Measurements from ENCODE around the gene MAP2. TPM values are rescaled to one million over a fixed set of nuclear protein-coding genes. Genes with fewer than 3 reads are reported as not detected.

The MAP2 gene
- total RNA-seq, 1 experiment from 2014 or later: 0.05 TPM

DNA sequence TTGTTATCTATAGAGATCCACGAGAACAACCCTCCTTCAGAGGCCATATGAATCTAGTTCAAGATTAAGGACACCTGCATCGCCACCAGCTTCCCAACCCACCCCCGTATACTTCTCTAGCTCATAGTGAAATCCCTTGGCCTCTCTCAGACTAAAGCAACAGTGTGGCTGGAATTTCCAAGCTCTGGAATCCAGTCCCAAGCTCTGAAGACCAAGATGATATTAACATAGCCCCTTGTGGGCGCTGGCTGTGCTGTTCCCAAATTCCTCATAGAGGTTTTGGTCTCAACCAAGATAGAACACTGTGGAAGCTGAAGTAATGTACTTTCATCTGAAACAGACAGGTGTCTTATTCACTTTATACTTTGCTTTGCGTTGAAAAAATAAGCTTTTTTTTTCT, 139.6 kb downstream of the MAP2 start:
- H3K4me1 ChIP-seq: no peaks in the 10 kb centered on the region
- no peak for DNase-seq
- no TSS peak for BruUV-seq (replicated peaks)
- intact Hi-C loops (cut with micrococcal nuclease; ENCODE audit: unreplicated experiment): no loop called here
- Mint-ChIP-seq H3K27ac (ENCODE audit: unreplicated experiment) (no peak overlapping the region), H3K4me1 (ENCODE audit: low read depth, unreplicated experiment) (no peaks in the 10 kb centered on the region), H3K9me3 (ENCODE audit: unreplicated experiment) (no peaks in the 10 kb centered on the region), H3K27me3 (ENCODE audit: insufficient read depth, unreplicated experiment) (no peaks in the 10 kb centered on the region), H3K36me3 (ENCODE audit: insufficient read depth, unreplicated experiment) (no peaks in the 10 kb centered on the region), H3K4me3 (ENCODE audit: unreplicated experiment) (no peak overlapping the region)
- H3K27me3 ChIP-seq (replicated peaks; ENCODE audit: control insufficient read depth, insufficient read depth, low read length): no peaks in the 10 kb centered on the region
- TF ChIP-seq, protein P1, sequence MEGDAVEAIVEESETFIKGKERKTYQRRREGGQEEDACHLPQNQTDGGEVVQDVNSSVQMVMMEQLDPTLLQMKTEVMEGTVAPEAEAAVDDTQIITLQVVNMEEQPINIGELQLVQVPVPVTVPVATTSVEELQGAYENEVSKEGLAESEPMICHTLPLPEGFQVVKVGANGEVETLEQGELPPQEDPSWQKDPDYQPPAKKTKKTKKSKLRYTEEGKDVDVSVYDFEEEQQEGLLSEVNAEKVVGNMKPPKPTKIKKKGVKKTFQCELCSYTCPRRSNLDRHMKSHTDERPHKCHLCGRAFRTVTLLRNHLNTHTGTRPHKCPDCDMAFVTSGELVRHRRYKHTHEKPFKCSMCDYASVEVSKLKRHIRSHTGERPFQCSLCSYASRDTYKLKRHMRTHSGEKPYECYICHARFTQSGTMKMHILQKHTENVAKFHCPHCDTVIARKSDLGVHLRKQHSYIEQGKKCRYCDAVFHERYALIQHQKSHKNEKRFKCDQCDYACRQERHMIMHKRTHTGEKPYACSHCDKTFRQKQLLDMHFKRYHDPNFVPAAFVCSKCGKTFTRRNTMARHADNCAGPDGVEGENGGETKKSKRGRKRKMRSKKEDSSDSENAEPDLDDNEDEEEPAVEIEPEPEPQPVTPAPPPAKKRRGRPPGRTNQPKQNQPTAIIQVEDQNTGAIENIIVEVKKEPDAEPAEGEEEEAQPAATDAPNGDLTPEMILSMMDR (IDR thresholded peaks at IDR 0.05; ENCODE audit: insufficient read depth in 1 of 2, low read depth in 1 of 2, low read length in 1 of 2, severe bottlenecking in 1 of 2, unreplicated experiment in 1 of 2): no peak
- no peaks in the 10 kb centered on the region for H3K36me3 ChIP-seq (ENCODE audit: control insufficient read depth, insufficient read depth, low read length)
- no peaks in the 10 kb centered on the region for H3K9me3 ChIP-seq
- H3K4me3 ChIP-seq (ENCODE audit: low read depth, low read length): no peak overlapping the region
- CTCF ChIA-PET: interaction anchor here (0.6 kb wide), 1 partner anchor 12 kb away, joined by 5 read pairs; no protein-coding TSS in a partner anchor
- POLR2A ChIA-PET: no interaction called here

DNA sequence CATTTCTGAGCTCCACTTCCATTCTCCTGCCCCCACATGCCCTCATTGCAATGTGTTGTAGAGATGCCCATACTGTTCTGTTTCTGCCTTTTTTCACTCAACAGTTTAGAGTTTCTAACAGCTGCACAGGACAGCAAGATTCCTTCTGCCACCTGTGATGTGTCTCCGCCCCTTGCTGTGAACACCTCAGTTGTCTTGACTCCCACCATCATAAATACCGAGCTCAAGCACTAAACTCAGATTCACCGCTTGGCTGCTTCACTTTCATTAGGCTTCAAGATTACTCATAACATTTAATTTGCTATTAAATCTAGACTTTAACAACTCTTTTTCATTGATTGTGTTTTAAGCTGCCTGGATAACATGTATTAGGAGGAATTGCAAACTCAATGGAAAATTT, 141.0 kb downstream of the MAP2 start:
- Mint-ChIP-seq H3K9me3 (ENCODE audit: unreplicated experiment) (no peaks in the 10 kb centered on the region), H3K36me3 (ENCODE audit: insufficient read depth, unreplicated experiment) (no peaks in the 10 kb centered on the region), H3K4me1 (ENCODE audit: low read depth, unreplicated experiment) (no peaks in the 10 kb centered on the region), H3K27ac (ENCODE audit: unreplicated experiment) (no peak overlapping the region), H3K27me3 (ENCODE audit: insufficient read depth, unreplicated experiment) (no peaks in the 10 kb centered on the region), H3K4me3 (ENCODE audit: unreplicated experiment) (no peak overlapping the region)
- POLR2A ChIA-PET: no interaction called here
- CTCF ChIA-PET: no interaction called here
- Histone ChIP-seq H3K4me3 (ENCODE audit: low read depth, low read length) (no peak overlapping the region), H3K36me3 (ENCODE audit: control insufficient read depth, insufficient read depth, low read length) (no peaks in the 10 kb centered on the region), H3K9me3 (no peaks in the 10 kb centered on the region), H3K27me3 (replicated peaks; ENCODE audit: control insufficient read depth, insufficient read depth, low read length) (no peaks in the 10 kb centered on the region), H3K4me1 (no peaks in the 10 kb centered on the region)
- intact Hi-C loops (cut with micrococcal nuclease; ENCODE audit: unreplicated experiment): no loop called here
- TF ChIP-seq, protein P1 (IDR thresholded peaks at IDR 0.05; ENCODE audit: insufficient read depth in 1 of 2, low read depth in 1 of 2, low read length in 1 of 2, severe bottlenecking in 1 of 2, unreplicated experiment in 1 of 2): no peak
- BruUV-seq (replicated peaks): no TSS peak
- no peak for DNase-seq

DNA sequence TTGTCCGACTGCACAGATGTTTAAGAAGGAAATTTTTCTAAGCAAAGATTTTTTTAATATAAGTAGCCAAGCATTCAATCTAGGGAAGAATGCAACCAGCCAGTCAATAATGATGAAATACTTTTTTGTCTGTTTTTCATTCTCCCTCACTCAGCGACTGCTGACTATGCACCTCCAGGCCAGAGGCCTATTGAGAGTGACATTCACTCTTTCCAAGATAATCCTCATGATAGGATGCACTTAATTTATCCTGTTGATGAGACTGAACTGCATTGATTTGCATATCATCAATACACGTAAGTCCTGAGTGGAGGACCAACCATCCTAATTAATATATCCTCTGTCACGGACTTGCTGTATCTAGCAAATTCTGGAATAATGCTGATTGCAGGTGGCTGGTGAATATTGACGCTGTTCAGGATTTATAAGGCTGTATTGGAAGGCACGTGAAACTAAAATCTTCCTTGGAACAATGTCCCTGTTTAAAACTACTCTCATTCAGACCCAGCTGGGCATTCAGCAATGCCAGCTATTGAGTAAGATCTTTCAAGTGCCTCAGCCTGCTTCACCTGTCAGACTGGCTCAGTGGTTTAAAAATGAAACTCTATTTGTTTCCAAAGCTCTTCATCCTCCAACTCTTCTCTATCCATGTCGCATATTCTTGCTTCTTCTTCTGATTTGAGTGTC, 142.2 kb downstream of the MAP2 start:
- H3K4me1 Mint-ChIP-seq (ENCODE audit: low read depth, unreplicated experiment): no peaks in the 10 kb centered on the region
- H3K36me3 ChIP-seq (ENCODE audit: control insufficient read depth, insufficient read depth, low read length): no peaks in the 10 kb centered on the region
- no peaks in the 10 kb centered on the region for H3K9me3 ChIP-seq
- H3K27ac Mint-ChIP-seq (ENCODE audit: unreplicated experiment): no peak overlapping the region
- TF ChIP-seq, protein P1 (IDR thresholded peaks at IDR 0.05; ENCODE audit: insufficient read depth in 1 of 2, low read depth in 1 of 2, low read length in 1 of 2, severe bottlenecking in 1 of 2, unreplicated experiment in 1 of 2): no peak
- no peaks in the 10 kb centered on the region for H3K27me3 Mint-ChIP-seq (ENCODE audit: insufficient read depth, unreplicated experiment)
- POLR2A ChIA-PET: no interaction called here
- H3K36me3 Mint-ChIP-seq (ENCODE audit: insufficient read depth, unreplicated experiment): no peaks in the 10 kb centered on the region
- CTCF ChIA-PET: no interaction called here
- no peak overlapping the region for H3K4me3 Mint-ChIP-seq (ENCODE audit: unreplicated experiment)
- no TSS peak for BruUV-seq (replicated peaks)
- H3K27me3 ChIP-seq (replicated peaks; ENCODE audit: control insufficient read depth, insufficient read depth, low read length): no peaks in the 10 kb centered on the region
- DNase-seq: no peak
- no peak overlapping the region for H3K4me3 ChIP-seq (ENCODE audit: low read depth, low read length)
- H3K9me3 Mint-ChIP-seq (ENCODE audit: unreplicated experiment): no peaks in the 10 kb centered on the region
- intact Hi-C loops (cut with micrococcal nuclease; ENCODE audit: unreplicated experiment): no loop called here
- no peaks in the 10 kb centered on the region for H3K4me1 ChIP-seq
